Activated CD8-positive, alpha-beta memory T cell treated with anti-CD3 and anti-CD28 coated beads for 1 hour (primary cell): ENCODE results near the gene DPH7.
"Not testable (repeated sequence)": the region's sequence is repeated elsewhere in the genome, so short reads cannot be mapped to it uniquely, and the experiment has no call there.

Experiments
- DNase-seq, 2 donors: peaks; one replicate each; pipeline ENCODE4 v3.0.0-alpha.2; 2020; ENCODE audit warnings: low read depth in 1 of 2; ENCODE audit errors: extremely low read depth in 1 of 2

DPH7 gene

GRCh38 chr9:137578518-137579258 is at the start of gene DPH7:
Gene DPH7 (minus strand): TSS chr9:137578925. CDS start chr9:137578777, 148 bp downstream.
- peak; percentile 81 to 97 for DNase-seq

DNA sequence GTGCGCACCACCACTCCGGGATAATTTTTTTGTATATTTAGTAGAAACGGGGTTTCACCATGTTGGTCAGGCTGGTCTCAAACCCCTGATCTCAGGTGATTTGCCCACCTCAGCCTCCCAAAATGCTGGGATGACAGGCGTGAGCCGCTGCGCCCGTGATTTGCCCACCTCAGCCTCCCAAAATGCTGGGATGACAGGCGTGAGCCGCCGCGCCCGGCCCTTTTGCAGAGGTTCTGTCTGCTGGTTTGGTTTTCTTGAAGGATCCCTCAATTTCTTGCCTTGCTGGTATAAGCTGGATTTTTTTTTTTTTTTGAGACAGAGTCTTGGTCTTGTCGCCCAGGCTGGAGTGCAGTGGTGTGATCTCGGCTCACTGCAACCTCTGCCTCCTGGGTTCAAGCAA is 48.7 kb upstream of the DPH7 start:
- not testable (repeated sequence) for DNase-seq

DNA sequence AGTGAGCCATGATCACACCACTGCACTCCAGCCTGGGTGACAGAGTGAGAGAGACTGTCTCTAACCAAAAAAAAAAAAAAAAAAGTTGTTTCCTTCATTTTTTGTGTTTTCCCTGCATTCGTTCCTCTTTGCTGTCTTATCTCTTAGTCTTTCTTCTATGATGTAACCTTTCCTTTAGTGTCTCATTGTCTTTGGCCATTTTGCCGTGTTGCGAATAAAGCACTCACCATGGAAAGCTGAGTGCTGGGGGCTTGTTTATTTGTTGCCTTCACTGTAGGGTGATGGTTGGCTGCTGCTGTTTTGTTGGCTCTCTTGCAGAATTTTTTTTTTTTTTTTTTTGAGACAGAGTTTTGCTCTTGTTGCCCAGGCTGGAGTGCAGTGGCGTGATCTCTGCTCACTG is 47.7 kb upstream of the DPH7 start:
- DNase-seq, result no peak

DNA sequence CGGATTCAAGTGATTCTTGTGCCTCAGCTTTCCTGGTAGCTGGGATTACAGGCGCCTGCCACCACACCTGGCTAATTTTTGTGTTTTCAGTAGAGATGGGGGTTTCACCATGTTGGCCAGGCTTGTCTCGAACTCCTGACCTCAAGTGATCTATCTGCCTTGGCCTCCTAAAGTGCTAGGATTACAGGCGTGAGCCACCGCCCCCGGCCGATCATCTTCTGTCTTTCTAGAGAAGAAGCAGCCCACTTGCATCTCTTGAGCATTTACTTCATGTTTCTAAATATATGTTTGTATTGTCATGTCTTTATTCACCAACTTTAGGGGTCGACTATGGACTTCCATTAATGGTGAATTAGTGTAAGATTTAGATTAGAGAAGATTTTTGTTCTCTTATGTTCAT is 43.5 kb upstream of the DPH7 start:
- DNase-seq, result not testable (repeated sequence)

DNA sequence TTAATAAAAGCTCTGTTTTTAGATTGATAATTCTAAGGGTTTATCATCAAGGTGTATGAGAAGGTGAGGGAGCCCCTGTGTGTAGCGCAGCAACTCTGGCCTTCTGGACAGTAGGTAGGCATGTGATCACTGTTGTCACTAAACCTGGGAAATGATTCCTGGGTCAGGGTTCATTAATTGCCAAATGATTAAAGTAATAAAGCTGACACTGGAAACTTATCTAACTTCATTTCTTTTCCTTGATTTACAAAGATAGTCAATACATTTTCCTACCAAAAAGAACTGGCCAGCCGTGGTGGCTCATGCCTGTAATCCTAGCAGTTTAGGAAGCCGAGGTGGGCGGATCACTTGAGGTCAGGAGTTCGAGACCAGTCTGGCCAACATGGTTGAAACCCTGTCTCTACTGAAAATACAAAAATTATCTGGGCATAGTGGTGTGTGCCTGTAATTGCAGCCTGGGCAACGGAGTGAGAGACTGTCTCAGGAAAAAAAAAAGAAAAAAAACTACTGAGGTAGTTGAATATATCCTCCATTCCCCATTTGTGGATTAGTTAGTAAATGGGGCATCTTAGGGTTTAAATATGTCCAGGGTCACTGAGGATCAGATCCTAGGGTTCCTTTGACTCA is 42.5 kb upstream of the DPH7 start:
- DNase-seq, result no peak

- DNase-seq, result no peak
Measured at GRCh38 chr9:137620581-137620980, 41.9 kb upstream of the DPH7 start.

GRCh38 chr9:137620048-137620405 is 41.3 kb upstream of the DPH7 start:
- DNase-seq, result no peak

DNA sequence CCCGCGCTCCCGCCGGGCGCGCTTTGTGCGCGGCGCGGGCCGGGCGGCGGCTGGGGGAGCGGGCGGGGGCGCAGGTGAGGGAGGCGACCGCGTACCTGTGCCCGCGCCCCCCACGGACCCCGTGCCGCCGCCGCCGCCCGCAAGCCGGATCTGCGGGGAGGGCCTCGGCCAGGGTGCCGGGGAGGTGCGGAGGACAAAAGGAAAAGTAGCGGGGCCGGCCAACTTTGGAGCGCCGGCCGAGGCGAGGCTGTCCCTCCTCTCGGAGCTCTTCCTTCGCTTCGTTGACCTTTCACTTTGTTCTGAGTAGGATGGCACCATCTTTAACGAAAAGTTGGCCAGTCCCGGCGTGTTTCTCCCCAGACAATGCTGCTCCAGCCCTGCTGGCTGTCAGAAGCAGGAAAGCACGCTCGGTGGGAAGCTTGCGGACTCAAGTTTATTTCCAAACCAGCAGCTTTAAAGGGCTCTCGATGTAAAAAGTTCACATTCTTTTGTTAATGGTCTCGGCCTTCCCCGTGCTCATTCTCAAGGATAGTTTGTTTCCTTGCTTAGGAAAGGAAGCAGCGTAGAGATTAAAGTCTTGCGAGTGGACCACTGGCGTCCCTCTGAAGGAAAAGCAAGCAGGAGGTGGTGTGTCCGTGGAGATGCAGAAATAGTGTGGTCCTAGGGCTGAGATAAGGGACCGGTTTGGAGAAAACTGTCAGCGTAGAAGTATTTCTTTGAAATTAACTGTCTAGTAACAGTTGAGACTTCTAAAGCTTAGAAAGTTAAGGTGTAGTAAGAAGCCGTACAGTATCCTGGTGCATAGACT is 40.7 kb upstream of the DPH7 start:
- no peak for DNase-seq

- DNase-seq, result peak; percentile 57 to 87
Measured at GRCh38 chr9:137618105-137619067, 39.7 kb upstream of the DPH7 start, which contains the start of gene EHMT1. Gene EHMT1 (plus strand): TSS chr9:137619005. CDS start chr9:137619029, 24 bp downstream.

DNA sequence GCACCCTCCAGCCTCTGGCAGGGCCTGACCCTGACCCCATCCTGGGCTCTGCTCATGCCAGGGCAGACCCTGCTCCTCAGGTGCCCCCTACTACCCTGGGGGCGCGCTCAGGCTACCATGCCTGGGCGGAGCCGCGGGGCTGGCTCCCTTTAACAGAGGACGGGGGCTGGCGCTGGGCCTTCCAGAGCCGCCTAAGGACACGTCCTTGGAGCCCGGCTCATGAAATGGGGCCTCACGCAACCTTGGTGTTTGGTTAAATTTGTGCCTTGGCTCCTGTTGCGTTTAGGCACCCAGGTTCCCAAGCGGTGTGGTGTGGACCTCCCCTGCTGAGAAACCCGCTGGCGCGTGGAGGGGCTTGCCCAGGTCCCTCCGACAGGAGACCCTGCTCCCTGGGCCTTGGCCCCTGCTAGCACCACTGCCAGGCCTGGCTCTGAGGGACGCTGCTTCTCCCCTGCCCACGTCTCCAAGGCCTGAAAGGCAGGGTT is 36.7 kb upstream of the DPH7 start:
- no peak for DNase-seq

DNA sequence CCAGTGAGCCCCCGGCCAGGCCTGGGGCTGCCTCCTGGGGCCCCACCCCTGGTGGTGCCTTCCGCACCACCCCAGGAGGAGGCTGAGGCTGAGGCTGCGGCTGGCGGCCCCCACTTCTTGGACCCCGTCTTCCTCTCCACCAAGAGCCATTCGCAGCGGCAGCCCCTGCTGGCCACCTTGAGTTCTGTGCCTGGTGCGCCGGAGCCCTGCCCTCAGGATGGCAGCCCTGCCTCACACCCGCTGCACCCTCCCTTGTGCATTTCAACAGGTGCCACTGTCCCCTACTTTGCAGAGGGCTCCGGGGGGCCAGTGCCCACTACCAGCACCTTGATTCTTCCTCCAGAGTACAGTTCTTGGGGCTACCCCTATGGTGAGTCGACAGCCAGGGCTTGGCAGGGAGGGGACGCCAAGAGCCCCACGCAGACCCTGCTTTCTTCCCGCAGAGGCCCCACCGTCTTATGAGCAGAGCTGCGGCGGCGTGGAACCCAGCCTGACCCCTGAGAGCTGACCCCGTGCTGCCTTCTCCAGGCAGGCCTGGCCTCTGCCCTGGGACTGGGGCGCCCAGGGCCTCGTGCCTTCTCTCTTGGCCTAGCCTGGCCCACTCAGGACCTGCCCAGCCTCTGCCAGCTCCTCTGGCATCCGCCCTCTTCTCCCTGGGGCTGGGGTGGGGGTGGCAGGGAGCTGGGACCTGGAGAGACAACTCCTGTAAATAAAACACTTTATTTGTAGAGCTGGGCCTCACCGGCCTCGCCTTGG is 36.1 kb upstream of the DPH7 start:
- no peak for DNase-seq

DNA sequence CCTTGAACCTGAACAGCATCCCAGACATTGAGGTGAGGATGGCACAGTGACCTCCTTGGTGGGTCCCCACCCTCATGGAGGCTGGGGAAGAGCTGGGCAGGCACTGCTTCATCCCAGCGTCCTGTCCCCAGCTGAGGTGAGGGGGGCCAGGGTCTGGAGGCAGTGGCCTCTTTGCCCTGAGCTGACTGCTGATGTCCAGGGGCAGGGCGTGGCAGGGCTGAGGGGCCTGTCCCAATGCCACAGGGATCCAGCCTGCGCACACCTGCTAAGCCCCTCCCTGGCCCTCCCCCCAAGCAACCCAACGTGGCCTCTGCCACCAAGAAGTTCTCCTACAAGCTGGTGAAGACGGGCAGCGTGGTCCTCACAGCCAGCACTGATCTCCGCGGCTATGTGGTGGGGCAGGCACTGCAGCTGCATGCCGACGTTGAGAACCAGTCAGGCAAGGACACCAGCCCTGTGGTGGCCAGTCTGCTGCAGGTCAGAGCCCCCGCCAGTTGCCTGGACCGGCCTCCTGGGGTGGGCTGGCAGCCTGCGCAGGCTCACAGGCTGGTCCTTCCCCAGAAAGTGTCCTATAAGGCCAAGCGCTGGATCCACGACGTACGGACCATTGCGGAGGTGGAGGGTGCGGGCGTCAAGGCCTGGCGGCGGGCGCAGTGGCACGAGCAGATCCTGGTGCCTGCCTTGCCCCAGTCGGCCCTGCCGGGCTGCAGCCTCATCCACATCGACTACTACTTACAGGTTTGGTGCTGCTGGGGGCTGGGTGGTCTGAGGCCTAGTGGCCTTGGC is 35.2 kb upstream of the DPH7 start:
- DNase-seq, result no peak

DNA sequence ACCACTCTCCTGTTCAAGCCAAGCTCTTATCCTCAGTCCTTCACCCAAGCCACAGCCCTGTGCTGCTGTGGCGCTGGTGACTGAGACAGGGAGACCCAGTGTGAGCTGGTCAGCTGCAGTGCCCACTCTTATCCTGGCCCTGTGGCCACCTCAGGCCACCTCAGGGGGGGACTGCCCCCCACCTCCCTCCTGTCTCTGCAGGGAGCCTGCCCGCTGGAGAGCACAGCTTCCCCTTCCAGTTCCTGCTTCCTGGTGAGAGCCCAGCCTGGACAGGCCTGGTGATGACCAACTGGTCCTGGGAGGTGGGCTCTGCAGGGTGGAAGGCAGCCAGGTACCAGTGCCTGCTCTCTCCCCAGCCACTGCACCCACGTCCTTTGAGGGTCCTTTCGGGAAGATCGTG is 34.5 kb upstream of the DPH7 start:
- no peak for DNase-seq

- no peak for DNase-seq
Measured at GRCh38 chr9:137612741-137613142, 34.0 kb upstream of the DPH7 start.

DNA sequence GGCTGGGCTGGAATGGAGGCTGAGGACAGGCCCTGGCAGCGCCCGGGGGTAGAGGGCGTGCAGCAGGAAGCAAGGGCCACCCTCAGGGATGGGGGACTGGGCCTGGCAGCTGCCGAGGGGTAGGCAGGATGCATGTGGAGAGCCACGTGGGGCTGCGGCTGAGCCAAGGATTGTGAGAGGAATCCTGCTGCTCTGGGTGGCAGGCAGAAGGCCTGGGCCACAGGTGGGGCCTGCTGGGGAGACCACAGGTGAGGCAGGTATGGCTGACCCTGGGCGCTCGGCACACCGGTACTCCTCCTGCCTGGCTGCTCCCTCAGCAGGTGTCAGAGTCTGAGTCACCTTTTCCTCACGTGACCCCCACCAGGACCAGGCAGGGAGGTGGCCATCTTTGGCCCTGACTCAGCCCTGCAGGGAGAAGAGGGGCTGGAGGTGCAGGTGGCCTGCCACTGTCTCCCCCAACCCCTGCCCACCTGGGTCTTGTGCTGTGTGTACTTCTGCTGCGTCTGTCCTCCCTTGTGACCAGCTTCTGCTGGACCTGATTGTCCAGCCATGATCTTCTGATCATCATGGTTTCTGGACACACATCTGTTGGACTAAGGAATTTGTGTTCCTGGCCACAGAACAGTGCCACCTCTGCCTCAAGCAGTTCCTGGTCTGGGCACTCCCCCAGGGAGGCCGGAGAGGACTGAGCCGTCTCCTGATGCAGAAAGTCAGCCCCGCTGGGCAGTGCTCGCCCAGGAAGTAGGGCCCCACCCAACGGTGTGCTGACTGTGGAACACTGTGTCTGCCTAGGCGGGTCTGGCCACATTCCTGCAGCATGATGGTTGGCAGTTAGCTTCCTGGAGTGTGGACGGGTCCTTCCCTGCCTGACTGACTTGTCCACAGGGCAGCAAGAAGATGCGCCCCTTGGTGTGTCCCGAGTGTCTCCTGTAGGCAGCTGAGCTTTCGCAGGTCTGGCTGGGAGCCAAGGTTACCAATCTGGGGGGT is 33.2 kb upstream of the DPH7 start:
- no peak for DNase-seq

- DNase-seq, result no peak
Measured at GRCh38 chr9:137610944-137611343, 32.2 kb upstream of the DPH7 start.

GRCh38 chr9:137607141-137607857 is 28.6 kb upstream of the DPH7 start:
- DNase-seq, result no peak
